ENCODE results near the gene PRMT1. TPM values are rescaled to one million over a fixed set of nuclear protein-coding genes. Genes with fewer than 3 reads are reported as not detected.

PRMT1 gene
- total and polyA plus RNA-seq, 9 of the 15 experiments (the other 6 are each of a cell fraction or from before 2014, with no cell fraction given): 13.3 to 464 (median 326) TPM

- TF ChIP-seq NR0B1 (IDR thresholded peaks at IDR 0.05; ENCODE audit: partially characterized antibody) (no peak), GATAD2B (IDR thresholded peaks at IDR 0.05; ENCODE audit: borderline replicate concordance) (no peak), MBD1 (CRISPR knock-in tag; IDR thresholded peaks at IDR 0.05) (no peak), YY1 (IDR thresholded peaks at IDR 0.05; ENCODE audit: borderline replicate concordance in 1 of 3, control insufficient read depth in 1 of 3, extremely low read depth in 1 of 3, insufficient read depth in 3 of 3, insufficient read length in 1 of 3, insufficient replicate concordance in 2 of 3, low read depth in 1 of 3, low read length in 2 of 3) (no peak), HNRNPLL (IDR thresholded peaks at IDR 0.05; ENCODE audit: low read depth, low read length, poor library complexity, severe bottlenecking) (peak; percentile 9), MEIS2 (IDR thresholded peaks at IDR 0.05; ENCODE audit: partially characterized antibody) (peak; percentile 11), TBP (optimal IDR thresholded peaks at IDR 0.05; ENCODE audit: low read depth, low read length) (peak; percentile 85), HOXB6 (CRISPR knock-in tag; IDR thresholded peaks at IDR 0.05; ENCODE audit: borderline replicate concordance) (no peak), NEUROD1 (IDR thresholded peaks at IDR 0.05; ENCODE audit: borderline replicate concordance, low read depth, low read length, partially characterized antibody) (no peak), MECOM (CRISPR knock-in tag; IDR thresholded peaks at IDR 0.05) (no peak), ARID3A (IDR thresholded peaks at IDR 0.05; ENCODE audit: borderline replicate concordance, low read depth, low read length) (no peak; the same call in 1 of the 2 replicates), JUND (IDR thresholded peaks at IDR 0.05; ENCODE audit: borderline replicate concordance, low read depth, low read length) (peak; percentile 95), JUND (tag; IDR thresholded peaks at IDR 0.05; ENCODE audit: borderline replicate concordance, low read depth, low read length) (peak; percentile 80; the same call in 2 of the 3 replicates), GABPB1 (CRISPR knock-in tag; IDR thresholded peaks at IDR 0.05) (0 out of 2 replicates have a peak, but pooled peaks have one; percentile 52), ZNF232 (CRISPR knock-in tag; IDR thresholded peaks at IDR 0.05) (no peak)
- TF ChIP-seq, protein P1, sequence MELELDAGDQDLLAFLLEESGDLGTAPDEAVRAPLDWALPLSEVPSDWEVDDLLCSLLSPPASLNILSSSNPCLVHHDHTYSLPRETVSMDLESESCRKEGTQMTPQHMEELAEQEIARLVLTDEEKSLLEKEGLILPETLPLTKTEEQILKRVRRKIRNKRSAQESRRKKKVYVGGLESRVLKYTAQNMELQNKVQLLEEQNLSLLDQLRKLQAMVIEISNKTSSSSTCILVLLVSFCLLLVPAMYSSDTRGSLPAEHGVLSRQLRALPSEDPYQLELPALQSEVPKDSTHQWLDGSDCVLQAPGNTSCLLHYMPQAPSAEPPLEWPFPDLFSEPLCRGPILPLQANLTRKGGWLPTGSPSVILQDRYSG (tag; conservative IDR thresholded peaks at IDR 0.05; ENCODE audit: low read depth): no peak; the same call in 1 of the 2 replicates
- TF ChIP-seq, protein P2, sequence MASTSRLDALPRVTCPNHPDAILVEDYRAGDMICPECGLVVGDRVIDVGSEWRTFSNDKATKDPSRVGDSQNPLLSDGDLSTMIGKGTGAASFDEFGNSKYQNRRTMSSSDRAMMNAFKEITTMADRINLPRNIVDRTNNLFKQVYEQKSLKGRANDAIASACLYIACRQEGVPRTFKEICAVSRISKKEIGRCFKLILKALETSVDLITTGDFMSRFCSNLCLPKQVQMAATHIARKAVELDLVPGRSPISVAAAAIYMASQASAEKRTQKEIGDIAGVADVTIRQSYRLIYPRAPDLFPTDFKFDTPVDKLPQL (IDR thresholded peaks at IDR 0.05; ENCODE audit: extremely low read depth, insufficient read length): no peak
- TF ChIP-seq, protein P3, sequence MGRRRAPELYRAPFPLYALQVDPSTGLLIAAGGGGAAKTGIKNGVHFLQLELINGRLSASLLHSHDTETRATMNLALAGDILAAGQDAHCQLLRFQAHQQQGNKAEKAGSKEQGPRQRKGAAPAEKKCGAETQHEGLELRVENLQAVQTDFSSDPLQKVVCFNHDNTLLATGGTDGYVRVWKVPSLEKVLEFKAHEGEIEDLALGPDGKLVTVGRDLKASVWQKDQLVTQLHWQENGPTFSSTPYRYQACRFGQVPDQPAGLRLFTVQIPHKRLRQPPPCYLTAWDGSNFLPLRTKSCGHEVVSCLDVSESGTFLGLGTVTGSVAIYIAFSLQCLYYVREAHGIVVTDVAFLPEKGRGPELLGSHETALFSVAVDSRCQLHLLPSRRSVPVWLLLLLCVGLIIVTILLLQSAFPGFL (CRISPR knock-in tag; IDR thresholded peaks at IDR 0.05): no peak
These were observed 811 bp upstream of the PRMT1 start (continued) for GRCh38 chr19:49676136-49676783.
